Measurements from ENCODE around the gene TMPRSS11D. TPM values are rescaled to one million over a fixed set of nuclear protein-coding genes. Genes with fewer than 3 reads are reported as not detected.

TMPRSS11D gene
- total RNA-seq, 1 experiment from 2014 or later = not detected

GRCh38 chr4:67790721-67791120 lies 93.1 kb downstream of the TMPRSS11D start:
- no peak overlapping the region for H2BK12ac ChIP-seq (ENCODE audit: insufficient read length, low read depth, low read length)
- Mint-ChIP-seq H3K4me1 (no peaks in the 10 kb centered on the region), H3K36me3 (ENCODE audit: insufficient read depth in 1 of 3, low read depth in 3 of 3) (no peaks in the 10 kb centered on the region), H3K4me3 (no peak overlapping the region), H3K27ac (no peak overlapping the region), H3K9me3 (no peaks in the 10 kb centered on the region), H3K27me3 (ENCODE audit: low read depth) (no peaks in the 10 kb centered on the region)
- no peaks in the 10 kb centered on the region for H3K23me2 ChIP-seq (ENCODE audit: insufficient read length, low read depth, low read length, poor library complexity, severe bottlenecking)
- TF ChIP-seq CTCF (conservative IDR thresholded peaks at IDR 0.05) = no peak
- H3K56ac ChIP-seq (ENCODE audit: insufficient read length, low read depth, low read length) = no peak overlapping the region
- H3K14ac ChIP-seq (ENCODE audit: insufficient read depth, low read length) = no peak overlapping the region
- no peak overlapping the region for H4K5ac ChIP-seq (ENCODE audit: insufficient read length, low read depth, low read length)
- no peak overlapping the region for H2BK5ac ChIP-seq (ENCODE audit: insufficient read length, low read length)
- no peak overlapping the region for H3K4me2 ChIP-seq (ENCODE audit: insufficient read depth, insufficient read length, low read length)
- H3K9me3 ChIP-seq (ENCODE audit: control insufficient read depth, low read depth, low read length) = no peaks in the 10 kb centered on the region
- H2AK5ac ChIP-seq (ENCODE audit: insufficient read length, low read length) = no peak overlapping the region
- no peak overlapping the region for H3K23ac ChIP-seq (ENCODE audit: insufficient read length, low read depth, low read length)
- H3K4me1 ChIP-seq (ENCODE audit: insufficient read depth, low read length) = no peaks in the 10 kb centered on the region
- H2BK15ac ChIP-seq (ENCODE audit: low read depth, low read length) = no peak overlapping the region
- no peak overlapping the region for H3K18ac ChIP-seq (ENCODE audit: insufficient read length, low read depth, low read length)
- H2BK20ac ChIP-seq (ENCODE audit: low read depth, low read length, poor library complexity, severe bottlenecking) = no peak overlapping the region
- DNase-seq = no peak
- no peak overlapping the region for H3T11ph ChIP-seq (ENCODE audit: low read length)
- no peaks in the 10 kb centered on the region for H4K20me1 ChIP-seq (ENCODE audit: control insufficient read depth, insufficient read depth, insufficient read length)
- no peaks in the 10 kb centered on the region for H3K27me3 ChIP-seq (ENCODE audit: insufficient read depth, low read length)
- no peak overlapping the region for H3K27ac ChIP-seq (ENCODE audit: insufficient read length, low read depth, low read length)
- no peak overlapping the region for H2BK120ac ChIP-seq (ENCODE audit: low read depth, low read length, poor library complexity, severe bottlenecking)
- no peak overlapping the region for H4K91ac ChIP-seq (ENCODE audit: insufficient read length, low read depth, low read length)
- H3K4ac ChIP-seq (ENCODE audit: low read depth, low read length) = no peak overlapping the region
- no peak overlapping the region for H4K8ac ChIP-seq (replicated peaks; ENCODE audit: insufficient read length, low read depth, low read length)
- H3K79me1 ChIP-seq (ENCODE audit: insufficient read depth, low read depth, low read length, poor library complexity, severe bottlenecking) = no peaks in the 10 kb centered on the region
- no peaks in the 10 kb centered on the region for H3K79me2 ChIP-seq (ENCODE audit: insufficient read depth, low read length)
- no peak overlapping the region for H2AFZ ChIP-seq (ENCODE audit: low read length)
- no peak overlapping the region for H3K9ac ChIP-seq (ENCODE audit: extremely low read depth, insufficient read length, low read length)

Measured in H9 (cell line).